Panc1 (cell line): ENCODE data around the gene KIF12. TPM values are rescaled to one million over a fixed set of nuclear protein-coding genes. Genes with fewer than 3 reads are reported as not detected.

Experiments
- ATAC-seq: fragments of 200-7000 bp; cut with Tn5 transposase; 2 replicates; pipeline ENCODE4 v1.9.1; 2020; ENCODE audit warnings: mild to moderate bottlenecking, moderate library complexity
- BruUV-seq: library from RNA; stranded (reverse); fragments of 400-500 nt; replicated peaks from 2 replicates; lab custom pipeline; 2021; lab: Mats Ljungman, UMichigan
- CTCF ChIA-PET: fragments of 300-600 bp; sonication (Branson Sonifier 250); formaldehyde crosslinking; loops from one replicate; lab custom pipeline; 2022; ENCODE audit warnings: antibody characterized with exemption; lab: Charles Lee
- POLR2A ChIA-PET: fragments of 300-600 bp; sonication (Branson Sonifier 250); formaldehyde crosslinking; loops from one replicate; lab custom pipeline; 2022; ENCODE audit warnings: antibody characterized with exemption; lab: Charles Lee
- DNase-seq: peaks from one replicate; pipeline ENCODE4 v3.0.0-alpha.2; 2010; ENCODE audit warnings: low read depth, low spot score
- H3K27ac ChIP-seq: 2 replicates; pipeline ENCODE4 v1.5.1; 2011; ENCODE audit warnings: mild to moderate bottlenecking, low read length, inconsistent platforms
- H3K27me3 ChIP-seq: fragments of 200-500 bp; sonication (Bioruptor generic); 2 replicates; pipeline ENCODE4 v1.6.0; 2014; ENCODE audit warnings: low read length, inconsistent platforms; ENCODE audit not compliant: control insufficient read depth, insufficient read depth
- H3K36me3 ChIP-seq: fragments of 200-500 bp; sonication (Bioruptor generic); 2 replicates; pipeline ENCODE4 v1.5.1; 2014; ENCODE audit warnings: inconsistent platforms, mild to moderate bottlenecking, low read length, moderate library complexity; ENCODE audit not compliant: control insufficient read depth, insufficient read depth
- H3K4me1 ChIP-seq: 2 replicates; pipeline ENCODE4 v1.5.1; 2011; ENCODE audit warnings: inconsistent platforms, mild to moderate bottlenecking, low read length, moderate library complexity; ENCODE audit not compliant: control insufficient read depth, insufficient read depth
- H3K4me3 ChIP-seq, 2 experiments: 2 replicates each; pipeline ENCODE4 v1.5.1; 2011 to 2012; ENCODE audit warnings: low read depth in 2 of 2, low read length in 2 of 2, mild to moderate bottlenecking in 2 of 2, inconsistent platforms in 1 of 2, moderate library complexity in 1 of 2
- H3K9me3 ChIP-seq: fragments of 200-500 bp; sonication (Bioruptor generic); 2 replicates; pipeline ENCODE4 v1.5.1; 2014; ENCODE audit warnings: low read depth, mild to moderate bottlenecking, inconsistent platforms, low read length, moderate library complexity; ENCODE audit not compliant: control insufficient read depth, insufficient read depth
- CTCF ChIP-seq: fragments of 450-650 bp; IDR thresholded peaks from 2 replicates; pipeline ENCODE4 v1.5.1; 2017; ENCODE audit warnings: mild to moderate bottlenecking
- POLR2AphosphoS5 ChIP-seq: IDR thresholded peaks from 2 replicates; pipeline ENCODE4 v1.6.1; 2012; ENCODE audit warnings: mild to moderate bottlenecking, low read depth, low read length, moderate library complexity
- SIN3A ChIP-seq: IDR thresholded peaks from 2 replicates; pipeline ENCODE4 v1.6.1; 2012; ENCODE audit warnings: low read depth, mild to moderate bottlenecking, low read length, moderate library complexity, borderline replicate concordance; ENCODE audit not compliant: insufficient read depth
- TCF7L2 ChIP-seq: IDR thresholded peaks from 2 replicates; pipeline ENCODE4 v1.6.1; 2011; ENCODE audit warnings: mild to moderate bottlenecking, low read depth, low read length, inconsistent platforms
- in situ Hi-C: cut with HindIII; loops from 2 replicates; pipeline ENCODE4 v1.10.0; 2016; ENCODE audit warnings: low sequenced_read_pairs, low pct_unique_long_range_greater_than_20kb
- intact Hi-C: fragments of 100-400 bp; cut with micrococcal nuclease; formaldehyde crosslinking; loops from one replicate; pipeline ENCODE4 v1.10.0; 2022; ENCODE audit not compliant: unreplicated experiment
- total RNA-seq: library from RNA; stranded (reverse); gene quantifications from one replicate; pipeline ENCODE4 v1.2.1, GENCODE V29; 2021; ENCODE audit not compliant: unreplicated experiment
- TF ChIP-seq, protein P1 (sequence below), 2 experiments: IDR thresholded peaks; 2 replicates each; pipeline ENCODE4 v1.6.1; 2011 to 2012; ENCODE audit warnings: low read depth in 2 of 2, control low read depth in 1 of 2, low read length in 1 of 2, mild to moderate bottlenecking in 1 of 2, moderate library complexity in 1 of 2; ENCODE audit not compliant: insufficient read depth in 1 of 2

Gene KIF12
- total RNA-seq, 1 experiment from 2014 or later = 0.87 TPM

GRCh38 chr9:114125476-114126013 lies 26.5 kb upstream of the KIF12 start:
- no TSS peak for BruUV-seq
- Histone ChIP-seq H3K27me3 (no peaks in the 10 kb centered on the region), H3K9me3 (no peaks in the 10 kb centered on the region), H3K27ac (no peak overlapping the region), H3K4me1 (no peaks in the 10 kb centered on the region), H3K36me3 (no peaks in the 10 kb centered on the region), H3K4me3 (no peak overlapping the region)
- intact Hi-C loops = no loop called here
- no peak for ATAC-seq
- no peak for DNase-seq
- TF ChIP-seq, protein P1, sequence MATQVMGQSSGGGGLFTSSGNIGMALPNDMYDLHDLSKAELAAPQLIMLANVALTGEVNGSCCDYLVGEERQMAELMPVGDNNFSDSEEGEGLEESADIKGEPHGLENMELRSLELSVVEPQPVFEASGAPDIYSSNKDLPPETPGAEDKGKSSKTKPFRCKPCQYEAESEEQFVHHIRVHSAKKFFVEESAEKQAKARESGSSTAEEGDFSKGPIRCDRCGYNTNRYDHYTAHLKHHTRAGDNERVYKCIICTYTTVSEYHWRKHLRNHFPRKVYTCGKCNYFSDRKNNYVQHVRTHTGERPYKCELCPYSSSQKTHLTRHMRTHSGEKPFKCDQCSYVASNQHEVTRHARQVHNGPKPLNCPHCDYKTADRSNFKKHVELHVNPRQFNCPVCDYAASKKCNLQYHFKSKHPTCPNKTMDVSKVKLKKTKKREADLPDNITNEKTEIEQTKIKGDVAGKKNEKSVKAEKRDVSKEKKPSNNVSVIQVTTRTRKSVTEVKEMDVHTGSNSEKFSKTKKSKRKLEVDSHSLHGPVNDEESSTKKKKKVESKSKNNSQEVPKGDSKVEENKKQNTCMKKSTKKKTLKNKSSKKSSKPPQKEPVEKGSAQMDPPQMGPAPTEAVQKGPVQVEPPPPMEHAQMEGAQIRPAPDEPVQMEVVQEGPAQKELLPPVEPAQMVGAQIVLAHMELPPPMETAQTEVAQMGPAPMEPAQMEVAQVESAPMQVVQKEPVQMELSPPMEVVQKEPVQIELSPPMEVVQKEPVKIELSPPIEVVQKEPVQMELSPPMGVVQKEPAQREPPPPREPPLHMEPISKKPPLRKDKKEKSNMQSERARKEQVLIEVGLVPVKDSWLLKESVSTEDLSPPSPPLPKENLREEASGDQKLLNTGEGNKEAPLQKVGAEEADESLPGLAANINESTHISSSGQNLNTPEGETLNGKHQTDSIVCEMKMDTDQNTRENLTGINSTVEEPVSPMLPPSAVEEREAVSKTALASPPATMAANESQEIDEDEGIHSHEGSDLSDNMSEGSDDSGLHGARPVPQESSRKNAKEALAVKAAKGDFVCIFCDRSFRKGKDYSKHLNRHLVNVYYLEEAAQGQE (IDR thresholded peaks at IDR 0.05; ENCODE audit: insufficient read depth in 1 of 2, low read depth in 2 of 2, low read length in 1 of 2) = no peak
- TF ChIP-seq CTCF (no peak), TCF7L2 (no peak), POLR2AphosphoS5 (no peak), SIN3A (no peak)
- in situ Hi-C loops = no loop called here
- CTCF ChIA-PET = no interaction called here
- POLR2A ChIA-PET = no interaction called here

DNA sequence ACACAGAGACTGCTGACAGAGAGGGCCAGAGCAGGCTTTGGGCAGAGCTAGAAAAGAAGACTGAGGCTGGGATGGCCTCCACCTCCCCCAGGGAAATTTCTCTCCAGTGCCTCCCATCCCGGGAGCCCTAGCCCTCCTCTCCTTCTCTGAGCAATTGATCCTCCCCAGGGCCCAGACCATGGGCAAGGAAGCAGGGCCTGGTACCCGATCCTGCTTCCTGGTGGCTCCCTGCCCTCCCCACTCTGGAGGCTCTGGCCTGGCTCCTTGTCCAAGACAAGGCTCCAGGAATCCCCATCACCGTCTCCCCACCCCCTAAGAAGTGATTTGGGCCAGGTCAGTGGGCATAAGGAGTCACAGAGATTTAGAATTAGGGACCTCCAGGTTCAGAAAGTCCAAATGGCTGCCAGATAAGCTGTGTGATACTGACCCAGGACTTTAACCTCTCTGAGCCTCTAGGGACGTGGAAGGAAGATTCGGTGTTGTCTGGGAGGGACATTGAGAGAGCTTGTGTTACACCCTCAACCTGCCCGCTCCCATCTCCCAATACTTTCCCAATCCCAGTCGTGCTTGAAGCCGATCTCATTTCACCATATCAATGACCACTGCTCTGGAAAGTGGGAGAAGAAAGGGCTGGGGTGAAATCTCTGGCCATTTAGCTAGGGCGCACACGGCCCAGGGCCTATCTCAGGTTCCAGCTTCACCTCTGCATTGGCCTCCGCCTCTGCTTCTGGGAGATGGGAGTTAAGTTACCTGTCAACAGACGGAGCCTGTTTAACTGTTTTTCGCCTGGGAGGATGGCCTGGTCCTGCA lies 25.8 kb upstream of the KIF12 start:
- in situ Hi-C loops = no loop called here
- no peak overlapping the region for H3K27ac ChIP-seq
- H3K27me3 ChIP-seq = no peaks in the 10 kb centered on the region
- H3K36me3 ChIP-seq = no peaks in the 10 kb centered on the region
- TF ChIP-seq, protein P1 (IDR thresholded peaks at IDR 0.05; ENCODE audit: insufficient read depth in 1 of 2, low read depth in 2 of 2, low read length in 1 of 2) = no peak
- TF ChIP-seq SIN3A = no peak
- no peak for TF ChIP-seq CTCF
- TF ChIP-seq POLR2AphosphoS5 = no peak
- TF ChIP-seq TCF7L2 = no peak
- ATAC-seq (no peak), DNase-seq (no peak)
- no peaks in the 10 kb centered on the region for H3K9me3 ChIP-seq
- H3K4me3 ChIP-seq = no peak overlapping the region
- H3K4me1 ChIP-seq = no peaks in the 10 kb centered on the region
- no TSS peak for BruUV-seq
- ChIA-PET CTCF (no interaction called here), POLR2A (no interaction called here)
- intact Hi-C loops = no loop called here
